D721Med (cell line): ENCODE data around the gene GON7.
"Not testable (repeated sequence)": the region's sequence is repeated elsewhere in the genome, so short reads cannot be mapped to it uniquely, and the experiment has no call there.

Experiments
- DNase-seq: peaks from one replicate; pipeline ENCODE4 v3.0.0; 2011; ENCODE audit warnings: low spot score; ENCODE audit not compliant: insufficient read length
- FAIRE-seq: peaks from 2 replicates; lab custom pipeline; 2011; peaks lifted over from hg19 to GRCh38; lab: Jason Lieb, UNC
- TF ChIP-seq, protein P1 (sequence below): IDR thresholded peaks from 2 replicates; pipeline ENCODE4 v1.5.1; 2012; ENCODE audit warnings: mild to moderate bottlenecking, control low read depth; ENCODE audit not compliant: insufficient read depth; ENCODE audit errors: missing control alignments

GON7 gene

GRCh38 chr14:93234798-93235197 is 27.9 kb upstream of the GON7 start:
- DNase-seq (no peak), FAIRE-seq (no peak)
- TF ChIP-seq, protein P1, sequence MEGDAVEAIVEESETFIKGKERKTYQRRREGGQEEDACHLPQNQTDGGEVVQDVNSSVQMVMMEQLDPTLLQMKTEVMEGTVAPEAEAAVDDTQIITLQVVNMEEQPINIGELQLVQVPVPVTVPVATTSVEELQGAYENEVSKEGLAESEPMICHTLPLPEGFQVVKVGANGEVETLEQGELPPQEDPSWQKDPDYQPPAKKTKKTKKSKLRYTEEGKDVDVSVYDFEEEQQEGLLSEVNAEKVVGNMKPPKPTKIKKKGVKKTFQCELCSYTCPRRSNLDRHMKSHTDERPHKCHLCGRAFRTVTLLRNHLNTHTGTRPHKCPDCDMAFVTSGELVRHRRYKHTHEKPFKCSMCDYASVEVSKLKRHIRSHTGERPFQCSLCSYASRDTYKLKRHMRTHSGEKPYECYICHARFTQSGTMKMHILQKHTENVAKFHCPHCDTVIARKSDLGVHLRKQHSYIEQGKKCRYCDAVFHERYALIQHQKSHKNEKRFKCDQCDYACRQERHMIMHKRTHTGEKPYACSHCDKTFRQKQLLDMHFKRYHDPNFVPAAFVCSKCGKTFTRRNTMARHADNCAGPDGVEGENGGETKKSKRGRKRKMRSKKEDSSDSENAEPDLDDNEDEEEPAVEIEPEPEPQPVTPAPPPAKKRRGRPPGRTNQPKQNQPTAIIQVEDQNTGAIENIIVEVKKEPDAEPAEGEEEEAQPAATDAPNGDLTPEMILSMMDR: no peak

DNA sequence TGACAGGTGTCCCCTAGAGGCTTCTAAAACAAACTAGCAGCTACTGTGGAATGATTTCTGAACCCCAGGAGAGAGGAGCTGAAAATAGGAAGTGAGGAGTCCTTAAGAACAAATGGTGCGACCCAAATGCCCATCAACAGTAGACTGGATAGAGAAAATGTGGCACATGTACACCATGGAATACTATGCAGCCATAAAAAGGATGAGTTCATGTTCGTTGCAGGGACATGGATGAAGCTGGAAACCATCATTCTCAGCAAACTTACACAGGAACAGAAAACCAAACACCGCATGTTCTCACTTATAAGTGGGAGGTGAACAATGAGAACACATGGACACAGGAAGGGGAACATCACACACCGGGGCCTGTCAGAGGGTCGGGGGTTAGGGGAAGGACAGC is 26.2 kb upstream of the GON7 start:
- DNase-seq, FAIRE-seq: not testable (repeated sequence)

DNA sequence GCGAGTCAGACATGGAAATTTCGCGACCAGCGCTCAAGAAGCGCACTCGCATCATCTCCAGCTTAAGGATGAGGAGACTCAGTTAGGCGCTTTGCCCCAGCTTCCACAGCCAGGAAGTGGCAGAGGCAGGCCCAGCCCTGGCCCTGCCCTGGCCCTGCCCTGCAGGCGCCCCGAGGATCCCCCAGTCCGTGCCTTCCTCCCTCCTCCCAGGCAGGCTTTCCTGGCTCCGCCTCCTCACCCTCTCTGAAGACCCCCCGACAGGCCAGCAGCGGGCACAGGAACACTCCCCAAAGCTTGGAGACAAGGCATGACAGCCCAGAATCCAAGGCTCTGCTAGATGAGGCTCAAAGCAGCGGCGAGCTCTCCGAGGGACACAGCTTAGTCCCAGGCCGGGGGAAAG is 25.3 kb upstream of the GON7 start:
- TF ChIP-seq, protein P1: no peak
- no peak for DNase-seq
- FAIRE-seq: no peak

DNA sequence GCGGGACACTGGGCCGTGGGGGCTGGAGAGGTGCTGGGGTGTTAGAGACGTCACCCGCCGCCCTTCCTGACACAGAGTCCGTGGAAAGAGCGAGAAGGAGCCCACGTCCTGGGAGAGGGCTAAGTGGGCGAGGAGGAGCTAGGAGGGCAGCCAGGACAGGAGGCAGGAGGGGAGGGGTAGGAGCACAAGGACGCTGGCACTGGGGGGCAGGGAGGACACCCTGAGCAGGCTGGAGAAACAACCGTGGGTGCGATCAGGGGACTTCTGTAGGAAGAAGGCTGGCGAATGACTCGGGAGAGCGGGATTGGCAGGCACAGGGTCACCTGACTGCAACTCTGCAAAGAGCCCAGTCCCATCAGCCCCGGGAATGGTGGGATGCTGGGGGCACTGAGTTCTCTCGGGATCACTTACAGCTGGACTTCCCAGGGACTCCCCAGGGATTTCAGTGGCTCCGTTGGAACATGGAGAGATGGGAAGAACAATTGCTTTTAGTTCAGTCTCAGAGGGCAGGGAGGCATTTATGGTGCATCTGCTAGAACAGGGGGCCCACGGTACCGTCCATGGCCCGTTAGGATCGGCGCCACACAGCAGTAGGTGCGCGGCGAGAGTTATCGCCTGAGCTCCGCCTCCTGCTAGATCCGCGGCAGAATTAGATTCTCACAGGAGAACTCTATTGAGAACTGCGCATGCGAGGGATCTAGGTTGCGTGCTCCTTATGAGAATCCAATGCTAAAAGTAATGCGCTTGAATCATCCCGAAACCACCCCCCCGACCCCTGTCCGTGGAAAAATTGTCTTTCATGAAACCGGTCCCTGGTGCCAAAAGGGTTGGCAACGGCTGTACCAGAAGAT is 24.5 kb upstream of the GON7 start:
- FAIRE-seq (no peak), DNase-seq (peak; percentile 71)
- TF ChIP-seq, protein P1: no peak

GRCh38 chr14:93230539-93230938 is 23.7 kb upstream of the GON7 start:
- FAIRE-seq (no peak), DNase-seq (no peak)

DNA sequence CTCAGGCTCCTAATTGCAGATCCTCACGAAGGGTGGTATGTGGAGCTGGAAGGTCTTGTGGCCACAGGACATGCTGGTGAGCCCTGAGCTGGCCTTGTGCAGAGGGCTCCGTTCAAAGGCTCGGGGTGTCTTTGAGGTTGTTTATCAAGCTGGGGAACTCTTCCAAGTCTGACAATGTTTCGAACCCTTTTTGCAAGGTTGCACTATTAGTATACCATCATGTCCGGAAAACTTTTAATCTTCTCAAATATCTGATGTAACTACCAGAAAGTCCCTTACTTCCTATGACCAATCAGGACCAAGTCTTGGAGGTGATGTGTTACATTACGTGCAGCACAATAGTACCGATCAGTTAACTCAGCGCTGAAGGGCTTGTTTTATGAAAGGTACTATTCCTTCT is 21.7 kb upstream of the GON7 start:
- FAIRE-seq (no peak), DNase-seq (no peak)
- TF ChIP-seq, protein P1: no peak

More at GRCh38 chr14:93230539-93230938, 23.7 kb upstream of the GON7 start:
- TF ChIP-seq, protein P1: no peak

DNA sequence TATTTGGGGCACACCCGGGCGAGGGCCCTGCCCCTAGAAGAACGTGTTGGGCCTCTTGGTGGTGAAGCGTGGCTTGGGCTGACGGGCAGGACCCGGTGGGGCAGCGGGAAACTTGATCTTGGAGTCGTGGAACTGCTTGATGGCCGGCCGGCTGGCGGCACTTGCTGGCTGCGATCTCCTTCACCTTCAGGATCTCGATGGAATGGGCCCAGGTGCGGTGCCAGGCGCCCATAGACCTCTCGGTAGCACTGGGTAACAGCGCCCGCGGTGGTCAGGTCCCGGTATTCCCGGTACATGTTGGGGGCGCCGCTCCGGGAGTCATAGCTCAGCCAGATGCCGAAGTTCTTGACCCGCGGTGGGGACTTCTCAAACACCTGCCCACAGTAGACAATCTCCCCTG is 16.7 kb upstream of the GON7 start:
- TF ChIP-seq, protein P1: no peak
- DNase-seq (no peak), FAIRE-seq (no peak)
